GM10248 (cell line): ENCODE measurements around the gene POT1.

Experiments
- CTCF ChIA-PET: fragments of 300-600 bp; sonication (Branson Sonifier 250); formaldehyde crosslinking; extraction: SDS; loops from one replicate; lab custom pipeline; 2021; ENCODE audit warnings: antibody characterized with exemption; lab: Yijun Ruan, JAX
- POLR2A ChIA-PET: fragments of 350-650 bp; sonication (Branson Sonifier 250); formaldehyde crosslinking; extraction: SDS; loops from one replicate; lab custom pipeline; 2020; ENCODE audit warnings: antibody characterized with exemption; lab: Yijun Ruan, JAX
- DNase-seq: peaks from one replicate; pipeline ENCODE4 v3.0.0; 2012; ENCODE audit errors: extremely low spot score
- CTCF ChIP-seq: IDR thresholded peaks from 2 replicates; pipeline ENCODE4 v1.5.1; 2012; ENCODE audit warnings: mild to moderate bottlenecking, low read depth; ENCODE audit errors: extremely low read depth, missing control alignments, control extremely low read depth

POT1 gene

DNA sequence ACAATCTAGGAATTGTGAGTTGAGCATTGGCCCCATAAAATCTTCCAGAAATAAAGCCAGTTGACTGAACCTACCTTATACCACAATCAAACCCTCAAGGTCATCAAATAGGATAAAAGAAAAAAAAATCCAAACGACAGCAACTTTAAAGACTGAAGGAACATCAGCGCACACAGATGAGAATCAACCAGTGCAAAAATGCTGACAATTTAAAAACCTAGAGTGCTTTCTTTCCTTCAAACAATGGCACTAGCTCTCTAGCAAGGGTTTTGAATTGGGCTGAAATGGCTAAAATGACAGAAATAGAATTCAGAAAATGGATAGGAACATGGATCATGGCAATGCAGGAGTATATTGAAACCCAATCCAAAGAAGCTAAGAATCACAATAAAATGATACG, 16.1 kb upstream of the POT1 start:
- DNase-seq = no peak
- CTCF ChIA-PET = interaction anchor here (1.3 kb wide), 1 partner anchor 844 kb away, joined by 3 read pairs; no protein-coding TSS in a partner anchor
- POLR2A ChIA-PET = no interaction called here
- TF ChIP-seq CTCF = no peak

DNA sequence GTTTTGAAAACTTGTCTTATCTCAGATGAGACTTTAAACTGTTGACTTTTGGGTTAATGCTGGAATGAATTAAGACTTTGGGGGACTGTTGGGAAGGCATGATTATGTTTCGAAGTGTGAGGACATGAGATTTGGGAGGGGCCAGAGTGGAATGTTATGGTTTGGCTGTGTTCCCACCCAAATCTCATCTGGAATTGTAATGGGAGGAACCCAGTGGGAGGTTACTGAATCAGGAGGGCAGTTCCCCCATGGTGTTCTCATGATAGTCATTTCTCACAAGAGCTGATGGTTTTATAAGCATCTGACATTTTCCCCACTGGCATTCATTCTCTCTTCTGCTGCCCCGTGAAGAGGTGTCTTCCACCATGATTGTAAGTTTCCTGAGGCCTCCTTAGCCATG, 13.8 kb upstream of the POT1 start:
- CTCF ChIA-PET = interaction anchor here (0.9 kb wide), 1 partner anchor 9 kb away, joined by 3 read pairs; no protein-coding TSS in a partner anchor
- POLR2A ChIA-PET = no interaction called here
- no peak for DNase-seq
- no peak for TF ChIP-seq CTCF

DNA sequence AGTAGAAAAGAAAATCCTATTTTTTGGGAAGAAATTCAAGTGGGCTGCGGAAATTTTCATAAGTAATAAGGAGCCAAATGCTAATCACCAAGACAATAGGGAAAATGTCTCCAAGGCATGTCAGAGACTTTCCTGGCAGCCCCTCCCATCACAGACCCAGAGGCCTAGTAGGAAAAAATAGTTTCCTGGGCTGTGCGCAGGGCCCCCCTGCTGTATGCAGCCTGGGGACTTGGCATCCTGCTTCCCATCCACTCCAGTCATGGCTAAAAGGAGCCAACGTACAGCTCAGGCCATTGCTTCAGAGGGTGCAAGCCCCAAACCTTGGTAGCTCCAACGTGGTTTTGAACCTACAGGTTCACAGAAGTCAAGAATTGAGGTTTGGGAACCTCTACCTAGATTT, 12.8 kb upstream of the POT1 start:
- no peak for TF ChIP-seq CTCF
- DNase-seq = no peak
- POLR2A ChIA-PET = no interaction called here
- CTCF ChIA-PET = interaction anchor here (2.3 kb wide), 1 partner anchor 9 kb away, joined by 6 read pairs; no protein-coding TSS in a partner anchor

DNA sequence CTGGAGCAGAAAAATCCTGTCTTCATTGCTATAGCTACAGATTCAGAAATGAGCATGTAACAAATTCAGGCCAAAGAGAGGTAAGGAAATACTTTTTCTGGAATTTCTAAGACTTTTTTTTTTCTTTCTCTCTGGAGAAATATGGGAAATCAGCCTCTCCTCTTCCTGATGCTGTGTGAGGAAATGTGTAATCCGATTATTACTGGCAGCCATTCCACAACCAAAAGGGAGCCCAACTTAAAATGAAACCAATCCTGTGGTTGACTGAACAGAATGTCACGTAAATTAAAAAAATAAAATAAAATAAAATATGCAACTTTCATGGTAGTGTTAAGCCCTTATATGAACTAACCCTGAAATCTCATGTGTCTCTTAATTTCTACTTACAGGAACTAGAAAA, 10.7 kb upstream of the POT1 start:
- TF ChIP-seq CTCF = no peak
- ChIA-PET POLR2A (no interaction called here), CTCF (no interaction called here)
- DNase-seq = no peak

- TF ChIP-seq CTCF = no peak
- ChIA-PET CTCF (no interaction called here), POLR2A (no interaction called here)
- no peak for DNase-seq
Observed at GRCh38 chr7:124938128-124938527, 8.5 kb upstream of the POT1 start.

- ChIA-PET POLR2A (no interaction called here), CTCF (no interaction called here)
- no peak for DNase-seq
- no peak for TF ChIP-seq CTCF
Observed at GRCh38 chr7:124937076-124937475, 7.5 kb upstream of the POT1 start.
